ENCODE results near the gene DENND5A.
"Not testable (repeated sequence)": the region's sequence is repeated elsewhere in the genome, so short reads cannot be mapped to it uniquely, and the experiment has no call there.

Gene DENND5A

GRCh38 chr11:9222654-9223053 lies 42.5 kb downstream of the DENND5A start:
- in situ Hi-C loops (cut with MboI; ENCODE audit: low pct_unique_long_range_greater_than_20kb, low sequenced_read_pairs): no loop called here
- DNase-seq: no peak

DNA sequence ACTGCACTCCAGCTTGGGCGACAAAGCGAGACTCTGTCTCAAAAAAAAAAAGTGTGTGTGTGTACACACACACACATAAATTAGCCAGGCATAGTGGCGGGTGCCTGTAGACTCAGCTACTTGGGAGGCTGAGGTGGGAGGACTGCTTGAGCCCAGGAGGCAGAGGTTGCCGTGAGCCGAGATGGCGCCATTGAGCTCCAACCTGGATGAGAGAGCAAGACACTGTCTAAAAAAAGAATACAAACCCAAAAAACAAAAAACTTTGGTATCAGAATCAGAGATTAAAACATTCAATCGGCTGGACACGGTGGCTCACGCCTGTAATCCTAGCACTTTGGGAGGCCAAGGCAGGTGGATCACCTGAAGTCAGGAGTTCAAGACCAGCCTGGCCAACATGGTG lies 44.3 kb downstream of the DENND5A start:
- in situ Hi-C loops (cut with MboI; ENCODE audit: low pct_unique_long_range_greater_than_20kb, low sequenced_read_pairs); DNase-seq: not testable (repeated sequence)

DNA sequence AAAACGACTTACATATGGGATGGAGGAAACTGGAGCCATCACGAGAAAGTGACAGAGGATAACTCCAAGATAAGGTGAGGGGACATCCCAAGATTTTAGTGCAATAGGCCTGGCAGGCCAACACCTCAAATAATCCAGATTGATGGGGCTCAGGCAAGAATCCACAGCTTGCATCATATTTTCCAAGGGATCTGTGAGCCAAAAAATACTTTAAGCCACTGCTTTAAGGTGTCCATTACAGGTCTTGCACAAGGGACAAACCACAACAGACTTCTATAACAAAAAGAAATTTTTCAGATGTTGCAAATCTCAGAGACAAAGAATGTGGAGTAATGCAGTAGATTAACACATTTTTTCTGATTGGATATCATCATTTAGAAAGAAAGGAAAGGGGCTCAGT lies 45.6 kb downstream of the DENND5A start:
- in situ Hi-C loops (cut with MboI; ENCODE audit: low pct_unique_long_range_greater_than_20kb, low sequenced_read_pairs): no loop called here
- no peak for DNase-seq

DNA sequence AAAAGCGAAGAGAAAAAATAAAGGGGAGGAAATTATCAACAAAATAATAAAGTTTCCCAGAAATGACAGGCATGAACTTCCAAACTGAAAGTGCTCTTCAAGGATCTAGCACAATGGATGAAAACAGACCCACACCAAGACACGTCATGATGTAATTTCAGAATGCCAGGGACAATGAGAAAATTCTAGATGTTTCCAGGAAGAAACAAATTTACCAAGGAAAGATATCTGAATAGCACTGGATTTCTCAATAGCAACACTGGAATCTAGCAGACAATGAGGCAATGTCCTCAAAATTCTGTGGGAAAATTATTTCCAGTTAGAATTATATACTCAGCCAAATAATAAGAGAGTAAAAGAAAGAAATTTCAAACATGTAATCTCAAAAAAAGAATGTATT lies 46.0 kb downstream of the DENND5A start:
- no peak for DNase-seq
- in situ Hi-C loops (cut with MboI; ENCODE audit: low pct_unique_long_range_greater_than_20kb, low sequenced_read_pairs): no loop called here

DNA sequence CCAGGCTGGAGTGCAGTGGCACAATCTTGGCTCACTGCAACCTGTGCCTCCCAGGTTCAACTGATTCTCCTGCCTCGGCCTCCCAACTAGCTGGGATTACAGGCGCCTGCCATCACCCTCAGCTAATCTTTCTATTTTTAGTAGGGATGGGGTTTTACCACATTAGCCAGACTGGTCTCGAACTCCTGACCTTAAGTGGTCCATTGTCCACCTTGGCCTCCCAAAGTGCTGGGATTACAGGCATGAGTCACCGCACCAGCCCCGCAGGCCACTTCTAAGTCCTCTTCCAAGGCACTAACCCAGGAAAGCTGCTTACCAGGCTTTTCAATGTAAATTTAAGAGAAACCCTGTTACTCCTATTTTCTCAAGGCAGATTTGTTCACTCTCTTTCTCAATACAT lies 50.4 kb downstream of the DENND5A start:
- in situ Hi-C loops (cut with MboI; ENCODE audit: low pct_unique_long_range_greater_than_20kb, low sequenced_read_pairs): no loop called here
- DNase-seq: no peak

GRCh38 chr11:9211322-9211721 lies 53.8 kb downstream of the DENND5A start:
- no peak for DNase-seq
- in situ Hi-C loops (cut with MboI; ENCODE audit: low pct_unique_long_range_greater_than_20kb, low sequenced_read_pairs): no loop called here

DNA sequence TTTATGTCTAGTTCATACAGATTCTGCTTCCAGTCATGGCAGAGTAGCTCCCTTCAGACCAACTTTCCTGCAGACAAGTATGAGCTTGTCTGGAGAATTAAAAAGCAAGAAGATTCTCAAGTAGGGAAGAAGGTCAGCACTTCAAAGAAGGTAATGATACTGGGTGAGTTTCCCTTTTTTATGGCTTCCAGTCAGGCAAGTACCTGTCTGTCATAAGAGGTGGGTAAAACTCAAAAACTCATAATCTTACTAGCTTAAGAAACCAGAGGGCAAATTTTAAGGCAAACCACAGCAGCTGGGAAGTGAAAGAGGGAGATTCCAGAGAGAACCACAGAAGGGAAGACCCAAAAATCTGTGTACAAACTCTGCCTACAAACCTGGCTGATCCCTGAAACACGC lies 54.2 kb downstream of the DENND5A start:
- in situ Hi-C loops (cut with MboI; ENCODE audit: low pct_unique_long_range_greater_than_20kb, low sequenced_read_pairs): no loop called here
- no peak for DNase-seq

- DNase-seq: no peak
- in situ Hi-C loops (cut with MboI; ENCODE audit: low pct_unique_long_range_greater_than_20kb, low sequenced_read_pairs): no loop called here
These were observed 54.8 kb downstream of the DENND5A start for GRCh38 chr11:9210224-9210921.

DNA sequence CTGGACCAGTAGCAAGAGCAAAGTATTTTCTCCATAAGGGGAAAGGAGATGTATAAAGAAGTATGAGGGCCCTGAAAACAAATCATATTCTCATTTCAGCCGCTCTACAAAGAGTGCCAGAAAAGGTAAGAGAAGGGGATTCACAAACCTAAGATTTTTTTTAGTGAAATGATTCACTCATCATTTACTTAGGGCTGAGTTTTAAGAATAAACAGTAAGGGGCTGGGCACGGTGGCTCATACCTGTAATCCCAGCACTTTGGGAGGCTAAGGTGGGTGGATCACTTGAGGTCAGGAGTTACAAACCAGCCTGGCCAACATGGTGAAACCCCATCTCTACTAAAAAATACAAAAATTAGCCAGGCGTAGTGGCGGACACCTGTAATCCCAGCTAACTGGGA lies 55.5 kb downstream of the DENND5A start:
- in situ Hi-C loops (cut with MboI; ENCODE audit: low pct_unique_long_range_greater_than_20kb, low sequenced_read_pairs); DNase-seq: not testable (repeated sequence)

GRCh38 chr11:9208726-9209501 lies 56.2 kb downstream of the DENND5A start:
- in situ Hi-C loops (cut with MboI; ENCODE audit: low pct_unique_long_range_greater_than_20kb, low sequenced_read_pairs): no loop called here
- DNase-seq: no peak

DNA sequence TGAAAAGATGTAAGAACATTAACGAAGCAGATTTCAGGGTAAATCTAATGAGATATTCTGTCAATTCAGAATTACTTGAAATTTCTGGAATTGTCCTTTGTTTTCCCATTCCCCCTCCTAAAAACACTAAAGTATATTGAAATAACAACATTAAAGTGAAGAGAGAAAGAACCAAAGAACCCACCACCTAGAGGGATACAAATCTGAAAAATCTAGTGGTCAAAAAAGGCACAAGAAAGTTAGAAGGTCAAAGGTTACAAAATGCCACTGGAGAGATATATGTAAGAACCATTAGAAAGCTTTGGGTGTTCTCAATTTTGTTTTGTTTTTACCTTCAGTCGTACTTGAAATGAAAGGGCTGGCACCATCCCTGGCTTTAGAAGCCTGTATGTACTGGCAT lies 57.9 kb downstream of the DENND5A start:
- DNase-seq: no peak
- in situ Hi-C loops (cut with MboI; ENCODE audit: low pct_unique_long_range_greater_than_20kb, low sequenced_read_pairs): no loop called here

- no peak for DNase-seq
- in situ Hi-C loops (cut with MboI; ENCODE audit: low pct_unique_long_range_greater_than_20kb, low sequenced_read_pairs): no loop called here
These were observed 58.7 kb downstream of the DENND5A start for GRCh38 chr11:9206496-9206895.

GRCh38 chr11:9203691-9204311 lies 61.3 kb downstream of the DENND5A start:
- in situ Hi-C loops (cut with MboI; ENCODE audit: low pct_unique_long_range_greater_than_20kb, low sequenced_read_pairs): no loop called here
- no peak for DNase-seq

DNA sequence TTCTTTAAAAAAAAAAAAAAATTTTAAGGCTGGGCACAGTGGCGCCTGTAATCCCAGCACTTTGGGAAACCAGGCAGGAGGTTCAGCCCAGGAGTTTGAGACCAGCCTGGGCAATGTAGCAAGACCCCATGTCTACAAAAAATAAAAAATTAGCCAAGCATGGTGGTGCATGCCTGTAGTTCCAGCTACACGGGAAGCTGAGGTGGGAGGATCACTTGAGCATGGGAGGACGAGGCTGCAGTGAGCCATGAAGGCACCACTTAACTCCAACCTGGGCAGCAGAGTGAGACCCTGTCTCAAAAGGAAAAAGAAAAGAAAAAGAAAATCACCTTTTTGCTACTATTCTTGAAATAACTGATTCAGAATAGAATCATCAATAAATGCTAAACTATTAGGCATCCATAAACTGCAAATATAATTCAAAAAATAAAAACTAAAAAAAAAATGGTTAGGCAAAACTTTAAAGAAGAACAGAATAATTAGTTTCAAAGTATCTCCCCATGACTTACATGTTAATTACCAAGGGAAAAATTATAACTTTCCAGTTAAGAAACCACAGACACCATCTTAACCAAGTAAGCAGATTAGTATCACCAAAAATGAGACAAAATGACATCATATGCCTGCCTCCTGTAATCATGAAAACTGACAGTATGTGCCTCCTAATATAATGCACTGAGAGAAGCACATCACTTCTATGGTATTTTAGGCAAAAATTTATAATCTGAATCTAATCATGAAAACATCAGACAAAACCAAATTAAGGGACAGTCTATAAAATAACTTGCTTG lies 63.6 kb downstream of the DENND5A start:
- DNase-seq: no peak

DNA sequence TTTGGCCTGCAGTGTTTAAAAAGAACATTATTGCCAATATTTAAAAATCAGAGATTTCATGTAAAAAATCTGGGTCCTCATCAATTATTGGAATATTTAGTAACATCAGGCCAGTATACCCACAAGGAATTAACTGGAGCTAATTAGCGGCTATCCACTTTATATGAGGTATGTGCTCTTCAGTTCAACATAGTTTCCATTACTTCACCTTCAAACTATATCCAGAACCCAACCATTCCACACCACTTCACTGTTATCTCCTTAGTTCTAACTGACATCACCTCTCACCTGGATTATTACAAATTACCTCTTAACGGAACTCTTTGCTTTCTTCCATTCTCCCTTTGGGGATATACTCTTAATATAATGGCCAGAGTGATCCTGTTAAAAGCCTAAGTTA lies 64.7 kb downstream of the DENND5A start:
- no peak for DNase-seq
- in situ Hi-C loops (cut with MboI; ENCODE audit: low pct_unique_long_range_greater_than_20kb, low sequenced_read_pairs): no loop called here

More for the DNA sequence above, 63.6 kb downstream of the DENND5A start:
- in situ Hi-C loops (cut with MboI; ENCODE audit: low pct_unique_long_range_greater_than_20kb, low sequenced_read_pairs): no loop called here

- in situ Hi-C loops (cut with MboI; ENCODE audit: low pct_unique_long_range_greater_than_20kb, low sequenced_read_pairs): no loop called here
- DNase-seq: no peak
These were observed 71.8 kb downstream of the DENND5A start for GRCh38 chr11:9193316-9193715.

DNA sequence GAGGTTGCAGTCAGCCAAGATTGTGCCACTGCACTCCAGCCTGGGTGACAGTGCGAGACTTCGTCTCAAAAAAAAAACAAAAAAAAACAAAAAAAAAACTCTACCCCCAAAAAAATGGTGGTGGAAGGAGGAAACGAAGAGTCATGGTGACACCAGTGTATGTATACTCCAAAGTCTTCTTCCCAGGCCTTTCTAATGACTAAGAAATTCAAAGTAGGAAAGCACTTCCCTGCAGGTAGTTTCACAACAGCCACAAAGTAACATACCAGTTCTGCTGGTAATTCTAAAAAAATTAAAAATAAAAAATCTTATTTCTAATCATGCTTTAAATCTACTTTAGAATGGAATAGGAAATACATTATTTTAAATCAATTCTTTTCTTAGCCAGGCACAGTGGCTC lies 72.6 kb downstream of the DENND5A start:
- in situ Hi-C loops (cut with MboI; ENCODE audit: low pct_unique_long_range_greater_than_20kb, low sequenced_read_pairs): no loop called here
- DNase-seq: no peak

DNA sequence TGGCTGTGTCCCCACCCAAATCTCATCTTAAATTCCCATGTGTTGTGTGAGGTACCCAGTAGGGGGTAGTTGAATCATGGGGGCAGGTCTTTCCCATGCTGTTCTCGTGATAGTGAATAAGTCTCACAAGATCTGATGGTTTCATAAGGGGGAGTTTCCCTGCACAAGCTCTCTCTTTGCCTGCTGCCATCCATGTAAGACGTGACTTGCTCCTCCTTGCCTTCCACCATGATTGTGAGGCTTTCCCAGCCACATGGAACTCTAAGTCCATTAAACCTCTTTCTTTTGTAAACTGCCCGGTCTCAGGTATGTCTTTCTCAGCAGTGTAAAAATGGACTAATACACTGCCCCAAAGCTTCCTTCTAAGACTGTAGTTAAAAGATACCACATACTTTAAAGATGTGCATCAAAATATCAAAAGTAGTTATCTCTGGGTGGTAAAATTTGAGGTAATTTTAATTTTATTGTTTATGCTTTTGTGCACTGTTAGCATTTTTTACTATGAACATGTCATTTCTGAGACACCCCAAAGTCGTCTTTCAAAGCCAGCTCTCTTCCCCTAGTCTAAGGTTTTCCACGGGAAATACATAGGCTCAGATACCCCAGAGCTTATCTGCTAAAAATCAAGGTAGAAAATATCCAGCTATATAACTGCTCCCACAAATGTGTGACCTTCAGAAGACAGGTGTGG lies 74.7 kb downstream of the DENND5A start:
- DNase-seq; in situ Hi-C loops (cut with MboI; ENCODE audit: low pct_unique_long_range_greater_than_20kb, low sequenced_read_pairs): not testable (repeated sequence)

- DNase-seq; in situ Hi-C loops (cut with MboI; ENCODE audit: low pct_unique_long_range_greater_than_20kb, low sequenced_read_pairs): not testable (repeated sequence)
These were observed 76.3 kb downstream of the DENND5A start for GRCh38 chr11:9188860-9189259.

Measured in KBM-7 (cell line).